GDM1 (cell line): ENCODE data around the gene WBP11.
"Not testable (repeated sequence)": the region's sequence is repeated elsewhere in the genome, so short reads cannot be mapped to it uniquely, and the experiment has no call there.

Experiments
- DNase-seq: peaks from one replicate; lab custom pipeline; 2025; lab: John Stamatoyannopoulos, UW

Gene WBP11

DNA sequence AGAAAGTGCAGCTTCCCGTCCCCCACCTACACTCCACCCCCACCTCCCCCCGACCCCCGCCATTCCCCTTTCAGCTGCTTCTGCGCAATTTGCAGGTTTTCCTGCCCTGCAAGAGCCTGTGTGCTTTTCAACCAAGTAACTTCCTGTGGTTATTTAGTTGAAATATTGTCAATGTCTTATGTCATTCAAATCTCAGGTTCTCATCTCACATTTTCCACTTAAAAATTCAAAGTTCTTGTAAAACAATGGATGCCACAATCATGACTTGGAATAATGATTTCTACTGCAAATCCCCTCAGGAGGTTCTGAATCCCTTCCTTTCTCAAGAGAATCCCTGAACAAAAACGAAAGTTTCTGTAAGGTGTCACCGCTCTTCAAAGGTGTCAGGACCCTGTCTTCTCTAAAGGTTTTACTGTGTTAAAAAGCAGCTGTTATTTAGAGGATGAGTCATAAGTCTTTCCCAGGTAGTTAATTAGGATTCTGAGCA is 31.6 kb downstream of the WBP11 start:
- no peak for DNase-seq

DNA sequence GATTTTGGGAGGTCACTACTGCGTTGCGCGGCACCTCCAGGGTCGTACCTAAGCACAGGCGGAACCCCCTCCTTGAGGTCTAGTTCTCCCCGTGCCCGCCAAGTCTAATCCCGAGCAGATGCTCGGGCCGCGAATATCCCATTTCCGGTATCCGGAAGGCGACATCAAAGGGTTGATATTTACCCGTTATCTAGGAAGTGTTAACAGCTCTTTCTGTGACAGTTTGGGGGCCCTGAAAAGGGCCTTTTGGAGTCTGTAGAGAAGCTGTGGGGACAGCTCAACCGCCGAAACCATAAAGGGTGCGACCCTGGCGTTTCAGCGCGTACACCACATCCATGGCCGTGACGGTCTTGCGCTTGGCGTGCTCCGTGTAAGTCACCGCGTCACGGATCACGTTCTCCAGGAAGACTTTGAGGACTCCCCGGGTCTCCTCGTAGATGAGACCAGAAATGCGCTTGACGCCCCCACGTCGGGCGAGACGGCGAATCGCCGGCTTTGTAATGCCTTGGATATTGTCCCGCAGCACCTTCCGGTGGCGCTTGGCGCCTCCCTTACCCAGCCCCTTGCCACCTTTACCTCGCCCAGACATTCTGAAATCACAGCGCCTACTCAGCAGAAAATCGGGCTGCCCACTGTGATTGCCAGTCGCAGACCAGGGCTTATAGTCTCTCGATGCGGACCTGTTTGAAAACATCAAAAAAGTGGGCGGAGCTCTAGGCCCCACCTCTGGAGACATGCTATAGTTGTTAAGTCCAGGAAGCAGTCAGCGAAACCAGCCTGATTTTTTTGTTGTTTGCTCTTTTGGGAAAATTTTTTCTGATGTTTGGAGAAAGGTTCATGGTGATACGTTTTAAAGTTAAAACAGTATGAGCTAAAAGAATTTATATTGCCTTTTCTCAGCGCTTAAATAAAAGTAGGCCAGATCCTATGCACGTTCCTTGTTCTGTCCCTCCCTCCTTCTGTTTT is 32.5 kb downstream of the WBP11 start:
- peak; percentile 23 for DNase-seq

- DNase-seq = peak; percentile 30
These were observed 33.2 kb downstream of the WBP11 start for GRCh38 chr12:14769969-14770495.

GRCh38 chr12:14769466-14769968 is 33.8 kb downstream of the WBP11 start:
- no peak for DNase-seq

GRCh38 chr12:14768823-14769405 is 34.4 kb downstream of the WBP11 start:
- DNase-seq = no peak

DNA sequence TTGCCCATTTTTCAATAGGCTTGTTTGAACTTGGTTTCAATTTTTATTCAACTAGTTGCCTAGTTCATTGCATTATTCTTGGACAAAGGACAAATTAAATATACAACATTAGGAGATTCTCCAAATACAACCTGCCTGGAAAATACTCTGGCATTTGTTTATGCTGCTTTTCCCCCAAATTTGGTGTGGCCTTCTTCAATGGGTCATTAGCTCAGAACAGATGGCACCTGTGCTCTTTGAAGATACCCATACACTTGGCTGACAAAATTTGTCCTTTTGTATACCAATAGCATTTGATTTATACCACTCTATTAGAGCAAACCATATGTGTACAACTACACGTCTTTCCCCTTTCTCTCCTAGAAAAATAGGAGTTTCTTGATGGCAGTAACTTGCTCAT is 35.7 kb downstream of the WBP11 start:
- DNase-seq = no peak

DNA sequence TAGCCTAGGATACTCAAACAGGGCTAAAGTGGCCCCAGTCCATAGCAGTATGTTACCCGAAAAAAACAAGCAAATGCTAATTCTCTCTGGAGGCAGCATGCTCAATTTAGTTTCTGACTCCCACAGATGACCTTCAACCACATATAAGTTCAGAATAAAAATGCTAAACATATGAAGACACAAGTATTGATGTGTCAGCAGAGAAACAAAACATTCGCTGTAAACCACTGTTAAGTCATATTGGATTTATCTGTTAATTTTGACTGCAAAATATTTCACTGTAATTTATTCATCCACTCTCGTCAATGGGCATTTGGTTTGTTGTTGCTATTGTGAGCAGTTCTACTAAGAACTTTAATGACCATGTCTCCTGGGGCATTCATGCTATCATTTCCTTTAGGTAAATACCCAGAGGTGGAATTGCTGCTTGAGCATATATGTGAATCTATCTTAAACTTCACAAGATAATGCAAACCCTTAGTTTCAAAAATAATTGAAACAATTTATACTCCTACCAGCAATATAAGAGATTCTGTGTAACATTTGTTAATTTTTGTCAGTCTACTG is 36.5 kb downstream of the WBP11 start:
- no peak for DNase-seq

DNA sequence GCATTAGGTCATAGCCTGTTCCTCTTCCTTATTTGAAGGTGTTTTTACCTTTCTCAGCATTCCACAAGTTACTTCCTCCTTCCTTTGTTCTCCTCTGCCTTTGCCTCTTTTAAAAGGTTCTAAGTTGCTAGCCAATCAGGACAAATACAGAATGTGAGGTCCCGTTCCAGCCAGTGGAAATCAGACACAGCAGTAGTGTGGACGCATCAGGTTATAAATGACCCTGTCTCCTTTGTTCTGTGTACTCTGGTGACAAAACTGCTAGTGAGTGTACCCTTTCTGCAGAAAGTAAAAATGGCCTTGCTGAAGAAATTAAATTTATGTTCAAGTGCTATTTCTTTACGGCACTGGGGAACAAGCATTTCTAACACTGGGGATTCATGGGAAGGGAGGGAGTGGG is 37.3 kb downstream of the WBP11 start:
- not testable (repeated sequence) for DNase-seq

GRCh38 chr12:14765398-14765797 is 37.9 kb downstream of the WBP11 start:
- no peak for DNase-seq

DNA sequence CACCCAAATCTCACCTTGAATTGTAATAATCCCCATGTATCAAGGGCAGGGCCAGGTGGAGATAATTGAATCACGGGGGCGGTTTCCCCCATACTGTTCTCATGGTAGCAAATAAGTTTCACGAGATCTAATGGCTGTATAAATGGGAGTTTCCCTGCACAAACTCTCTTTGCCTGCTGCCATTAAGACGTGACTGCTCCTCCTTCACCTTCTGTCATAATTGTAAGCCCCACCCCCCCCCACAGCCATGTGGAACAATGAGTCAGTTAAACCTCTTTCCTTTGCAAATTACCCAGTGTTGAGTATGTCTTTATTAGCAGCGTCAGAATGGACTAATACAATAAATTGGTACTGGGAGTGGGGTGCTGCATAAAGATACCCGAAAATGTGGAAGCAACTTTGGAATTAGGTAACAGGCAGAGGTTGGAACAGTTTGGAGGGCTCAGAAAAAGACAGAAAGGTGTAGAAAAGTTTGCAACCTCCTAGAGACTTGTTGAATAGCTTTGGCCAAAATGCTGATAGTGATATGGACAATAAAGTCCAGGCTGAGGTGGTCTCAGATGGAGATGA is 43.5 kb downstream of the WBP11 start:
- not testable (repeated sequence) for DNase-seq

DNA sequence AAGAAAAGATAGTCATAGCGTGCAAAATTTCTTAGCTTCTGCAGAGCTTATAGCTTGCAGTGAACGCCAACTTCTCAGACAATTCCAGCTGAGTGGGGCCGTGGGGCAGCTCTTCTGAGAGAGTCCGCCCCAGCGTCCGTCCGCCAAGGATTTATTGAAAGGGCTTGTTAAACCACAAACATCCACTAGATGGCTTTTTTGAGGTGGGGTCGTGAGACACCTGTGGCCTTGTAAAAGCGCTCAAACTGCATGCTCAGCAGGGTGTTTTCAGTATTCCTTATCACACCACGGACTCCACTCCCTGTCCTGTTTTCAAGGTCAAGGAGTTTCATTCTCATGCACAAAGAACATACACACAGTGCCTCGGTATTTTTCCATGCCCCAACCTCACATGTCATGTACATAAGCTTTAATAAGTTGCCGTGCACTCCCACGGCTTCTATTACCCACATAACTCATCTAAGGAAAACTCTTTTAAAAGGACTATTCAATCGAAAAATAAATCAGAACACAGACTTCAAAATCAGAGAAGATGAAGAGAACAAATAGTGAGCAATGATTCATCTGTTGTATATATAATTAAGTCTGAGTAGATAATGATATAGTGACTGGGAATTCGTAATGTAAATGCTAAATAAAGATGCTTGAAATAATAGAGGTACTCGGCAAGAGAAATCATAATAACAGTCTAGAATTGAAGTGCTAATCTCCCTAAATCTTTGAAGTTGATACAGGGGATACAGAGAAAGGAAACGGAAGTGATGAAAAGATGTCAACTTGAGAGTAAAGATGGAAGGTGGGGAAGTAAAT is 46.7 kb downstream of the WBP11 start:
- DNase-seq = no peak

DNA sequence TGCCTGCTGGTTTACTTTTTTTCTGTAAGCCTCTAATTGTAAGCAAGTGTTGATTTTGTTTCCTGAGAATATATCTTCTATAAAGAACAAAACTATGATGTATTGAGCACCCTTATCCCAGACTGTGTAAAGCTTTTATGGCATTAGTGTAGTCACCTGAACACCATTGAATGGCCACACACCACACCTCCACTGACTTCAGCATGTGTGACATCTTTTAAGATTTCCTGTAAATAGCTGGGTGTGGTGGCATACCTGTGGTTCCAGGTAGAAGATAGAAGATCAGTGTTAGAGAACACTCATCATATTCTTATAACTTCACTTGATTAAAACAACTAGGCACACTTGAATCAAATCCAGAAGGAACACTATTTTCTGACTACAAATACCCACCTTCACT is 51.3 kb downstream of the WBP11 start:
- DNase-seq = no peak

DNA sequence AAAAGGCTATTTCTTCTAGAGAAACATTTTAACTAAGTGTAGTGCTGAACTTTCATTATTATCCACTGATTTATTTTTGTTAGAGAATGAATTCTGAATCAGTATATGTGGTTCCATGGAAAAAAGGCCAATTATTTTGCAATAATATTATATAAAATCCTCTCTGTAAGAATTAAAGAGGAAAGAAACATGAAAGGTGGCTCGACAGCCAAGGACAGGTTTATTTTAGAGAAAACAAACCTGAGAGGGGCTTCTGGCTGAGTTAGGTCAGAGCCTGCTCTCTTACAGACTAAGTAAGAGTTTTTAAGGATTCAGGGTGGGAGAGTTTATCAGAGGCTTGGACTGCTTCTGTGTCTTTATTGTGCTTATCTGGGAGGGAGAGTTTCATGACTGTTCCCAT is 60.2 kb downstream of the WBP11 start:
- DNase-seq = no peak

DNA sequence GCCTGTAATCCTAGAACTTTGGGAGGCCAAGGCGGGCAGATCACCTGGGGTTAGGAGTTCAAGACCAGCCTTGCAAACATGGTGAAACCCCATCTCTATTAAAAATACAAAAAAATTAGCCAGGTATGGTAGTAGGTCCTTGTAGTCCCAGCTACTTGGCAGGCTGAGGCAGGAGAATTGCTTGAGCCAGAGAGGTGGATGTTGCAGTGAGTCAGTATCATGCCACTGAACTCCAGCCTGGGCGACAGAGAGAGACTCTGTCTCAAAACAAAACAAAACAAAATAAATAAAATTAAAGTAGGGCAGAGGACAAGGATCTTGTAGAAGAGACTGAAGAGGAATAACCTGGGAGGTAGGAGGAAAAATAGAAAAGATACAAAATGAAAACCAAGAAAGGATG is 61.3 kb downstream of the WBP11 start:
- no peak for DNase-seq

GRCh38 chr12:14741153-14741552 is 62.1 kb downstream of the WBP11 start:
- no peak for DNase-seq

GRCh38 chr12:14736441-14736840 is 66.8 kb downstream of the WBP11 start:
- DNase-seq = not testable (repeated sequence)
